ENCODE data around the gene HOXA9. TPM values are rescaled to one million over a fixed set of nuclear protein-coding genes. Genes with fewer than 3 reads are reported as not detected.

HOXA9 gene
- total RNA-seq, 1 donor from 2014 or later = not detected

DNA sequence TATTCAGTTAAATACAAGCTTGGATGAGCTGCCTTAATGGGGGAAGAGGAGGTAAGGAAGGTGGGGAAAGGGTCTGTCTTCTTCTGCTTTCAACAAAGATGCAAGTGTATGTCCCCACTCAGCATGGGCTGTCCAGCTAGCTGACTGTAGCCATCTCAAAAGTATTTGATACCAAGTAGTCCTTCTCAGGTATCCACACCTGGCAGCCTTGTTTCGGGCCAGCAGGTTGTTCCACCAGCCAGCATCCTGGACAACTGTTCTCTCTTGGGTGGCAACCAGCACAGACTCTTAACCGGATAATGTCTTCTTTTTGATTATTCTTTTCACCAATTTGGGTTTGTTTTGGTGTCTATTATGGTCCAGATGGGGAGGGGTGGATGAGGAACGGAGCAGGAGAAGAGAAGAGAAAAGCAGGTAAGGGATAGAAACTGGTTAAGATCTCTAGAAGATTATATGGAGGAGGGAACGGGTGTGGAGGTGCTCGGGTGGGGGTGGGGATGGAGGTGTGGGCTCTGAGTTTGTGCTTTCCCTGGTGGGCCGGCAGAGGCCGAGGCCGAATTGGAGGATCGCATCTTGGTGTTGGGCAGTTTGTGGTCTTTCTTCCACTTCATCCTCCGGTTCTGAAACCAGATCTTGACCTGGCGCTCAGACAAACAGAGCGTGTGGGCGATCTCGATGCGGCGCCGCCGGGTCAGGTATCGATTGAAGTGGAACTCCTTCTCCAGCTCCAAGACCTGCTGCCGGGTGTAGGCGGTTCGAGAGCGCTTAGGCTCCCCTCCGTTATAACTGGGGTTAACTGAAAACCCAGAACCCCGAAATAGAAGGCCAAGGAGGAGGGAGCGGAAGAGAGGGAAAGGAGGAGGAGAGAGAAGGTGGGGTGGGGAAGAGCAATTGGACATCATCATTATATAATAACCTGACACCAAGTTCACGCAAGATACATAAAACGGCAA is 36.3 kb downstream of the HOXA9 start:
- DNase-seq (ENCODE audit: extremely low spot score, unreplicated experiment) = no peak
- H3K4me1 Mint-ChIP-seq (ENCODE audit: unreplicated experiment) = peaks cover 2% of the 10 kb centered on the region
- no peaks in the 10 kb centered on the region for H3K9me3 Mint-ChIP-seq (ENCODE audit: unreplicated experiment)

DNA sequence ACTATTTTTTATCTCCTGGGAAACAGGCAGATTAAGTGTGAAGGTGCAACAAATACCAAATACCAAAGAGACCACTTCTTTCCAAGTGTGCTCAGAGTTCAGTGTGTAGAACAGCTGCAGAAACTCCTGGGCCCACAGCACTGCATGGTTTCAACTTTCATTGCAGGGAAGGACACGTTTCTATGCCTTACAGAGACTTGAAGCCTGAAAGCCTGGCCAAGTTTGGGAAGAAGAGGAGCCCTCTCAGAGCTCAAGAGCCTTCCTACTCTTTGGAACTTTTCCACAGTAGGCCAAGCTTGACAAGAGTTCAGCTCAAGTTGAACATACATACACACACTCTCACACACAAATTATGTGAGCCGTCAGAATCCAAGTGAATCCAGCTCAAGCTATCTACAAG is 37.3 kb downstream of the HOXA9 start:
- Mint-ChIP-seq H3K4me3 (ENCODE audit: unreplicated experiment) (no peak overlapping the region), H3K27ac (ENCODE audit: unreplicated experiment) (no peak overlapping the region), H3K9me3 (ENCODE audit: unreplicated experiment) (no peaks in the 10 kb centered on the region), H3K36me3 (ENCODE audit: unreplicated experiment) (no peaks in the 10 kb centered on the region), H3K4me1 (ENCODE audit: unreplicated experiment) (peaks cover 2% of the 10 kb centered on the region), H3K27me3 (ENCODE audit: unreplicated experiment) (peaks cover 90% of the 10 kb centered on the region)
- TF ChIP-seq, protein P1, sequence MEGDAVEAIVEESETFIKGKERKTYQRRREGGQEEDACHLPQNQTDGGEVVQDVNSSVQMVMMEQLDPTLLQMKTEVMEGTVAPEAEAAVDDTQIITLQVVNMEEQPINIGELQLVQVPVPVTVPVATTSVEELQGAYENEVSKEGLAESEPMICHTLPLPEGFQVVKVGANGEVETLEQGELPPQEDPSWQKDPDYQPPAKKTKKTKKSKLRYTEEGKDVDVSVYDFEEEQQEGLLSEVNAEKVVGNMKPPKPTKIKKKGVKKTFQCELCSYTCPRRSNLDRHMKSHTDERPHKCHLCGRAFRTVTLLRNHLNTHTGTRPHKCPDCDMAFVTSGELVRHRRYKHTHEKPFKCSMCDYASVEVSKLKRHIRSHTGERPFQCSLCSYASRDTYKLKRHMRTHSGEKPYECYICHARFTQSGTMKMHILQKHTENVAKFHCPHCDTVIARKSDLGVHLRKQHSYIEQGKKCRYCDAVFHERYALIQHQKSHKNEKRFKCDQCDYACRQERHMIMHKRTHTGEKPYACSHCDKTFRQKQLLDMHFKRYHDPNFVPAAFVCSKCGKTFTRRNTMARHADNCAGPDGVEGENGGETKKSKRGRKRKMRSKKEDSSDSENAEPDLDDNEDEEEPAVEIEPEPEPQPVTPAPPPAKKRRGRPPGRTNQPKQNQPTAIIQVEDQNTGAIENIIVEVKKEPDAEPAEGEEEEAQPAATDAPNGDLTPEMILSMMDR (IDR thresholded peaks at IDR 0.05) = no peak
- no peak for DNase-seq (ENCODE audit: extremely low spot score, unreplicated experiment)

More for the DNA sequence above, 36.3 kb downstream of the HOXA9 start:
- no peaks in the 10 kb centered on the region for H3K36me3 Mint-ChIP-seq (ENCODE audit: unreplicated experiment)
- no peak overlapping the region for H3K4me3 Mint-ChIP-seq (ENCODE audit: unreplicated experiment)
- no peak overlapping the region for H3K27ac Mint-ChIP-seq (ENCODE audit: unreplicated experiment)
- TF ChIP-seq, protein P1 (IDR thresholded peaks at IDR 0.05) = no peak
- peaks cover 90% of the 10 kb centered on the region for H3K27me3 Mint-ChIP-seq (ENCODE audit: unreplicated experiment)

GRCh38 chr7:27126596-27127327 is 38.6 kb downstream of the HOXA9 start:
- no peaks in the 10 kb centered on the region for H3K9me3 Mint-ChIP-seq (ENCODE audit: unreplicated experiment)
- no peaks in the 10 kb centered on the region for H3K36me3 Mint-ChIP-seq (ENCODE audit: unreplicated experiment)
- H3K27ac Mint-ChIP-seq (ENCODE audit: unreplicated experiment) = no peak overlapping the region
- H3K4me1 Mint-ChIP-seq (ENCODE audit: unreplicated experiment) = peaks cover 2% of the 10 kb centered on the region
- TF ChIP-seq, protein P1 (IDR thresholded peaks at IDR 0.05) = no peak
- no peak overlapping the region for H3K4me3 Mint-ChIP-seq (ENCODE audit: unreplicated experiment)
- no peak for DNase-seq (ENCODE audit: extremely low spot score, unreplicated experiment)
- peaks cover 91% of the 10 kb centered on the region for H3K27me3 Mint-ChIP-seq (ENCODE audit: unreplicated experiment)

DNA sequence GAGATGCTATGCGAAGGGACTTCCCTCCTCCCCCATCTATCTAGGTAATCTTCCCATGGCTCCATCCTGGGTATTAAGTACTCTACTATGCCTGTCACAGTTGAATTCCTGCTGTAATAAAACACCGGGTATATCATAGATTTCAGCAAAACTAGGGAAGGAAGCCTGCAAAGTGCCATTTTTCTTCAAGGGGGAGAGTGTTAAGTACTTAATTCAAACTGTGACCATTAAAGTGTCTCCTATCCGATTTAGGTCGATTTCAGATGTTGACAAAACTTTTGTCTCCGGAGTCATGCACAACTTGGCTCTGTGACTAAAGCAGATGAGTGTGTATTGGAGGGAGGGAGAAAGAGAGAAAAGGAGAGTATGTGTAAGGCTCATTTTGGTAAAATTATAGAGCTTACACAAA is 39.3 kb downstream of the HOXA9 start:
- H3K4me1 Mint-ChIP-seq (ENCODE audit: unreplicated experiment) = no peaks in the 10 kb centered on the region
- no peaks in the 10 kb centered on the region for H3K9me3 Mint-ChIP-seq (ENCODE audit: unreplicated experiment)
- TF ChIP-seq, protein P1 (IDR thresholded peaks at IDR 0.05) = no peak
- H3K27me3 Mint-ChIP-seq (ENCODE audit: unreplicated experiment) = peaks cover 91% of the 10 kb centered on the region
- DNase-seq (ENCODE audit: extremely low spot score, unreplicated experiment) = no peak
- H3K36me3 Mint-ChIP-seq (ENCODE audit: unreplicated experiment) = no peaks in the 10 kb centered on the region
- no peak overlapping the region for H3K4me3 Mint-ChIP-seq (ENCODE audit: unreplicated experiment)
- no peak overlapping the region for H3K27ac Mint-ChIP-seq (ENCODE audit: unreplicated experiment)

Measured in osteocyte (in vitro differentiated cells).